NCI-H2227 (cell line): ENCODE data around the gene TLE3.
A peak's percentile ranks its signal among the peaks of the same experiment; 100 is the strongest.

ENCODE experiments used
- DNase-seq: peaks from one replicate; lab custom pipeline; 2025; ENCODE audit not compliant: unreplicated experiment; lab: John Stamatoyannopoulos, UW

Gene TLE3

DNA sequence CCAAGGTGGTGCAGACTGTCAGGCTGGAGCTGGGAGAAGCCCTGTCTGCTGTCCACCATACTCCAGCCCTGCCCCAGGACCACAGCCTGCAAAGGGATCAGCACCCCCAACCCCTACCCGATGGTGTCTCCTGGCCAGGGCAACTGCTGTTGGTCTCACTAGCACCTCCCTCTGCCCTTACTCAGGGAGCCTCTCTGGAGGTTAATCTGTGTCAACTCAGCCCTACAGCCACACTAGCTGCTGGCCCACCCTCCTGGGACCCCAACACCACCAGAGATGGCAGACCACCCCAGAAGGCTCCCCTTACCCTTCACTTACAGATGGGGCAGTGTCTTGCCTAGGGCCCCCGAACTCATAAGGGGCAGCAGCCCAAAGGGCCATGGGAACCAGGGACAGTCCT lies 65.2 kb downstream of the TLE3 start:
- no peak for DNase-seq

DNA sequence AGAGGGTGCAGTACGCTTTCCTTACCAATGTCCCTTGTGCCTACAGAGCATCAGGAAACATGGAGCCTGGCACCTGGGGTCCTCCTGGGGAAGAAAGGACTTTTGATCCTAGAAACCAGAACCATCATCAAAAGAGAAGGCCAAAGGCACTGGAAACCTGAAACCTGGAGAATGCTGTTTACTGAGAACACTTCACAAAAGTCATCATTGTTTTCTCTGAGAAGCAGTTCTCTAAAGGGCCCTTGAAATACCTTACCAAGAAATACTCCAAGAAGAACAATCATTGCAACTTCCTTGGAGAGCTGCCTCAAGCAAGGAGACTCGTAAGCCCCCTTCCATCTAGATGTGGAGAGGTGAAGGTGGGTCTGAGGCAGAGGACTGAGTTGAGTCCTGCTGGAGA lies 66.0 kb downstream of the TLE3 start:
- DNase-seq: no peak

DNA sequence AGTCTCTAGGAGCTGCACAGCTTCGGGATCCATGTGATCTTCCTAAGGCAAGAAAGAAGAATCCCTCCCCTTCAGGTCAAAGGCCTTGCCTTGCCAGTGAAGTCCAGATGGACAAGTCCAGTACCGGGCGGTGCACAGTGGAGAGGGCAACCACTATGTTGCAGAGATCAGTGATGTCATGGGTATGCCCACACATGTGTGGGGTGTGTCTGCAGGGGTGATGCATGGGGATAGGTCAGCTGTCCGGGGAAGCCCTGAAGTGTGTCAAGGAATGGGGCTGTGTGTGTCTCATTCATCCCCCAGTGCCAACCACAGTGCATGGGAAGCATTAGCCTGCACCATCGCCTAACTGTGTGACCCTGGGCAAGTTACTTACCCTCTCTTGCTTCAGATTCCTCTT lies 66.5 kb downstream of the TLE3 start:
- DNase-seq: no peak

DNA sequence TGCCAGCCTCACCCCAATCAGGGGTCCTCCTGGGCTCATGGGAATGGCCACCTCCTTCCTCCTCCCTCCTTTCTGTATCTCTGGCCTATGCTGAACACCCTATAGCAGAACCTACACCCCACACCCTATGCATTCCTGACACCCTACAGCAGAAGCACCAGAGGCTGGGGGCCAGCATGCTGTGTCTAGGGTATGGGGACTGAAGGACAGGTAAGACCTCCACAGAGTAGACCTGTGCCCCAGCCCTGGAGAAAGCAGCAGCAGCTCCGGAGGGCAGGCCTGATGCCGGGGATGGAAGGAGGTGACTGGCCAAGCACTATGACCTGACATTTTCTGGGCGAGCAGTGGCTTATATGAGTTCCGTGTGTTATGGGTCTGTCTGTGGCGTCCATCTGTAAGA lies 66.9 kb downstream of the TLE3 start:
- DNase-seq: no peak

DNA sequence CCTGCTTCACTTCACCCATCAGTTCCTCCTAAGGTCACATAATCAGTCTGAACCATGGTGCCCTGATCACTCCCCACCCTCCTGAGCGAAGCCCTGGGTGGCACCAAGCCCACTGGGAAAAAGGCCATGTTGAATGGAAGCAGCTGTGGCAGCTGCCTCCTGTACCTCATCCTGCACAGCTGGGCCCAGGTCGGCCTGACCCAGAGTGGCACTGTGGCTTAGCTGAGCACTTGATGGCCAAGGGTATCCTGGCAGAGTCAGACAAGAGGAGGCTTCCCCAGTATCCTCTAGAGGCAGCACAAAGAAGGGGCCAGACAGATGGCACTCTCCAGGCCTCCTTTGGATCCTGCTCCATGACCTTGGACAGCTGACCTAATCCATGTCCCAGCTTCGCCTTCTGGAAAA lies 68.4 kb downstream of the TLE3 start:
- no peak for DNase-seq

DNA sequence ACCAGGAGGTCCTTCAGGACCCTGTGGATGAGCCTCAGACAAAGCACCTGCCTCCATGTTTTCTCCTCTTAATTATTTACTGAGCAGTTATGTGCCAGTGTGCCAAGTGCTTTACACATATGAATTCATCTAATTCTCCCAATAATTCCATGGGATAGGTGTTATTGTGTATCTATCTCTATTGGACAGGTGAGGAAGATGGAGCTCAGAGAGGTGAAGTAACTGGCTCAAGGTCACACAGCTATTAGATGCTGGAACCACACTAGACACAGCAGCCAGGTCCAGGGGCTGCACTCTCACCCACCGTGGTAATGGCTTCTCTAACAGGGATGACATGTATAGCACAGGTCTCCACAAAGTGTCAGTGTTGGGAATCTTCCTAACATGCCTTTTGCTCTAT lies 70.2 kb downstream of the TLE3 start:
- no peak for DNase-seq

DNA sequence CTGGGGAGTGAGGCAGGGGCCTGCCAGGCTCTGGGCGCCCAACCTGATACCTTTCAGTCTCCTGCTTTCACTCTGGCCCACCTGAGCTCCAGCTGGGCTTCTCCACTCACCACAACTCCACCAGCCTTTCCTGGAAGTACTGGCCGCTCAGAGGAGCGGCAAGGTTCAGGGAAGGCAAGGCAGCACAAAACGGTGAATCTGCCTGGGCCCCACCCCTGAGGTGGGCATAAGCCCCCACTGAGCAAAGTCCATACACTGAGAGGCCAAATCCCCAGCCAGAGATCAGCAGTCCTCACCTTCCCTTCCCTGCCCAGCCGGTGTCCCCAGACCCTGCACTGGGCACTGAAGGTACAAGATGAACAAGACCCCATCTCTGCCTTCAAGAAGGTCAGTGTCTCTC lies 70.7 kb downstream of the TLE3 start:
- DNase-seq: no peak

DNA sequence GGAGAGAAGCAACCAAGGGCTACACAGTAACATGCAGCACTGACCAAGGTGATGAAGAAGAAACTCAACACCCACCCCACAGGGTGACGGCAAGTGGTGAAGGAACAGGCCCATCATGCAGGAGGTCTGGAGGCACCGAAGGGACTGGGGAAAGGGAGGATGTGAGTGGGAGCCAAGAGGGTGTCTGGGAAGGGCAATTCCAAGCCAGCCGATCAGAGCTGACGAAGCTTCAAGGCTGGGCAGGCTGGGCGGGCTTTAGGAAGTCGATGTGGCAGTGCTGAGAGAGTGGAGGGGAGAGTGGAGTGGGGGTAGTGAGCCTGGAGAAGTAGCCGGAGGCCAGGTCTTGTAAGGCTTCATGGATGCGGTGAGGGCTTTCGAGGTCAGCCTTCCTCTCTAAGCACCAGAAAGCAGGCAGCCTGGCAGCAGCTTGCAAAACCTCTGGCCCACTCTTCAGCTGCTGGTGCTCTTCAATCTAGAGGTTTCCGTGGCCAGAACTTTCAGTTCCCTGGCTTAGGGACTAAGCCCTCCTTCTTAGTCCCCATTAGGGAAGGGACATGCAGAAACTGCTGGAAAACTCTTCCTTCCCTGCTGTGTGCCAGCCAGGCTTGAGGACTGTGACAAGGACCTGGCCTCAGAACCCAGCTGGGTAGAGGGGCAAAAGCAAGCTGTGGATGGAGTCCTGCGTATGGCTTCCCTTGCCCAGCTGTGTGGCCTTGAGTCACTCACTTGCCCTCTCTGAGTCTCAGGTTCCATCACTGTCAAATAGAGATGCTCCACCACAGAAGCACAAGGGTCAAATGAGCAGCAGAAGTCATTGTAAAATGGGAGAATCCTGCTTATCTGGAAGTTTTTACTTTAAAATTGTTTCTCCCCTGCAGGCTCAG lies 72.1 kb downstream of the TLE3 start:
- no peak for DNase-seq

DNA sequence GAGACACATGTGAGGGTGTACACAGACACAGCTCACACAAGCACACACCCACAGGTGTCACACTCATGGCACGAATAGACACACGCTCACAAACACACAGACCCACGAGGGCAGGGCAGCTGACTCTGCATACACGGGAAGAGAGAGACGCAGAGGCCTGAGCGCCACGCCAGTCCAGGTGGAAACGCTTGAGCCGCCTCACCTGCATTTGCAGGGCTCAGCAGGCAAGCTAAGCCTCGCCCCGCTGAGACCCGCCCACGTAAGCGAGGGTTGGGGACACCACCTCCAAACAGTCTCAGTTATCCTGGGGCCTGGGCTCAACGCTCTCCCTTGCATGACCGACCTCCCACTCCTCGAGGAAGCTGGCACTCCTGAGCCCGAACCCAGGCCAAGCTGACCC lies 73.2 kb downstream of the TLE3 start:
- DNase-seq: no peak

DNA sequence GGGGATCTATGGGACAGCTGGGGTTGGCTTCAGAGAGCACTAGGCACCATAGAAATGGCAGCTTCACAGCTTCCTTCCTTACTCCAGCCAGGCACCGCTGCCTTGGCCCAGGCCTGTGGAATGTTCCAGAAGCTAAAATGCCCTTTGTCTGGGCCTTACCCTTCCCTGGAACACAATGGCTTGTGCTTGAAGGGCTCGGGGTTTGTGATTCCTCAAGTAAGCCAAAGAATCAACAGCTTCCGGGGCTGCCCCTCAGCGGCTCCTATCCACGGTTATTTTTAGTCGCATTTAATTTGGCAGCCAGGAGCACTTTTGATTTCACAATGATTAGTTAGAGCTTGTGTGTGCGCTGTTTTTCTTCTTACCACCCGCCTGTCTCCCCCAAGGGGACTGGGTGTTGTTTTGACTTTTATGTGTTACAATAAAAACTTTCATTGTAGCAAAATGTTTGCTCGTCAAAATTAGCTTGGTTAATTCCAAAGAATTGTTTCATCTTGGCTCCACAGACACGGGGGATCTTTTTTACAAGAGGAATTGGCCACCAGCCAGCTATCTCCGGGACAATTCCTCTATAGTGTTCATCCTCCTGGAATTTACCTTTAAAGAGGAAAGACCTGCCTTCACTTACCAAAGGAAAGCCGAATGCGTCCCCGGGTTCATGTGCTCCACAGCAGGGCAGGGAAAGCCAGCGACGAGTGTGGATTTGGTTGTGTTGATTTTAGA lies 73.8 kb downstream of the TLE3 start:
- peak; percentile 9 for DNase-seq

DNA sequence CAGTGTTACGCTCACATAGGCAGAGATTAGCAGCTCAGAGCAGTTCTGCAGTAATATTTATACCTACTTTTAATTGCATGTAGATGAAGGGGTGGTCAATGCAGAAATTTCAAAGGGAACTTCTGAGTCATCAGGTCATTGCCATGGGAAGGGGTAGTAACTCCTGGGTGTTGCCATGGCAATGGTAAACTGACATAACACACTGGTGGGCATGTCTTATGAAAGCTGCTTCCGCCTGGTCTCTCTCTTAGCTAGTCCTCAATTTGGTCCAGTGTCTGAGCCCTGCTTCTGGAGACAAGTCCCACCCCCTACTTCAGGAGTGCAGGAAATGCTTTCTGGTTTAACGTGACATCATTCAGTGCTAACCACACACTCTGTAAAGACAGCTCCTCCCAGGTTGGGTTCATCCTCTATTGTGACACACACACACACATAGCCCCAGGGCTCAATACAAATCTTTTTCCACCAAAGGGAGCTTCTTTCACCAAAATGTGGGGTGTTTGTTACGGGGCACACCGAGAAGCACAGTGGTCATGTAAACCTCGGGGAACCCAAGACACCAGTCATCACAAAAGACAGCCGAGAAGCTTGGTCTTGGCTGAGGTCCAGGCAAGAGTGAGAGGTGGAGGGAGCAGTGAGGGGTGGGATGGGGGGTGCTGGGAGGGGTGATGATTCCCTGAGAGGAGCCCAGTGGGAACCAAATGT lies 74.5 kb downstream of the TLE3 start:
- peak; percentile 24 for DNase-seq

DNA sequence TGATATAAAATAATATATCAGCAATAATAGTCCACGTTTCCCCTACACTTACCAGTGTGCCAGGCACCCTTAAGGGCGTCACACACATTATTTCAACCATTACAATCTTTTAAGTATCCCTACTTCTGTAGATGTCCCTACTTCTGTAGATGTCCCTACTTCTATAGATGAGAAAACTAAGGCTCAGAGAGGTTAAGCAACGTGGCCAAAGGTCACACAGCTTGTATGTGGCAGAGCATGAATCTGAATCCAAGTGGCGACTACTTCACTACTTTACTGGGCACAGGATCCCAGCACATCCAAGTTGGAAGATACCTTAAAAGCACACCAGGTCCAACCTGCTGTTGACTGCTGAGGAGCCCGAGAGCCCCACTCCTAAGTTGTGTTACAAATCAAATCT lies 77.5 kb downstream of the TLE3 start:
- DNase-seq: no peak

DNA sequence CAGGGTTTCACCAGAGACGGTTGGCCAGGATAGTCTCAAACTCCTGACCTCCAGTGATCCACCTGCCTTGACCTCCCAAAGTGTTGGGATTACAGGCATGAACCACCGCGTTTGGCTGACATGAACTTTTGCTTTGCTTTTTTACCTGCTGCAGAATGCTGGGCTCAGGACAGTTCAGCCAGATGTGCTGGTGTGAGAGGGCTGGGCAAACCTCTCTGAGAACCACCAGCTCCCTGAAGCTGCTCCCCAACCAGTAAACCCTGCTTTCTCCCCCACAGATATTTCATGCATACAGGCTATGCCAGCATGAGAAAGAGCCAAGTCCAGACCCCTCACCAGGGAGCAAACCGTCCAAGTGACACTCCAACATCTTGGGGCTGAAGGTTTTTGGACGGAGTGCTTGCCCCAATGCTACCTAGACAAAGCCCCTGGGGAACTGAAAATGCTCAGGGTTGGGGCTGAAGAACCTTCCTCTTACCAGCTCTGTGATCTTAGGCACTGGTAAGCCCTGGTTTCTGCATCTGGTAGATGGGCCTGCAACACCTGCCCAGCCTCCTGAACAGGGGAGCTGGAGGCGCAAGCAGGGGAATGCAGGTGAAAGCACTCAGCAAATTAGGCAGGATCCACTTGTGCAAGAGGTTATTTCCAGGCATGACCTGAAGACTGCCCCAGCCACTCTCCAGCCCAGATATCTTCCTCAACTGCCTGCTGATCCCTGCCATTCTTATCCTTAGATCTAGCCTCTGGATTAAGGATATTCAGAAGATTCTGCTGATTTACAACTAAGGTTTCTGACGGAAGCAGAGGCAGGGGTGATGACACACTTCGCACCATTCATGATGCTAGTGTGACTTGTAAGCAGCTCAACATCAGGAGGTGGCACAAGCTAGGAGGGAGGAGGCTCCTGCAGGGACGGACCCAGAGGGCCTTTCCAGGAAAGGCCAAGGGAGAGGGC lies 78.8 kb downstream of the TLE3 start:
- DNase-seq: no peak

DNA sequence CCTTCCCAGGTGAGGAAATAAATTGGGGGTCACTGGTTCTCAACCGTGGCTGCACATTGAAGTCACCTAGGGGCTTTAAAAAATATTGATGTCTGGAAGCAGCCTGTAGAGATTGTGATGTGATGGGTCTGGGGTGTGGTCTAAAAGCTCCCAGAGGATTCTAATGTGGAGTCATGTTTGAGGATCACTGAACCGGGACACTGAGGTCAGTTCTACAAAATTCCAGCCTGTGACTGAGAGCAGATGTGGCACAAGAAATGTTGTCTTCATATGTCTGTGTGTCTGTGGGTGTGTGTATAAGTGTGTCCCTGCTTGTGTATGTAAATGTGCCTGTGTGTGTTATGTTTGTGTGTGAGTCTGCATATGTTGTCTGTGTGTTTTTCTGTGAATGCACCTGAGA lies 79.9 kb downstream of the TLE3 start:
- DNase-seq: no peak

DNA sequence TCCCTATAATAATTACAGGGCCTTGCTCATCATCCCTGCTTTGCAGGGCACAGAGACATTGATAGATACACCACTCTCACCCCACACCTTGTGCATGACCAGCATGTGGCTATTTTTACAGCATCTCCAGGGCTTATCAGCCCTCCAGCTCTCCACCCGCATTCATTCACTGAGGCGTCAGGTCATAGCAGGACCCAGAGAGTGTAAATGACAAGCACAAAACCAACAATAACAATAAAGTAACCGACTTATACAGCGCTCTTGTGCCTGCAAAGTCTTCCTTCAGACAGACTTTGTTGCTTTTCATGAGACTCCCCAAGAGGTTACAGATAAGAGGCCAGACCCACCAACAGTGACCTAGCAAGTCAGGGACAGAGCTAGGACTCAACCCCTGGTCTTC lies 80.7 kb downstream of the TLE3 start:
- DNase-seq: no peak

DNA sequence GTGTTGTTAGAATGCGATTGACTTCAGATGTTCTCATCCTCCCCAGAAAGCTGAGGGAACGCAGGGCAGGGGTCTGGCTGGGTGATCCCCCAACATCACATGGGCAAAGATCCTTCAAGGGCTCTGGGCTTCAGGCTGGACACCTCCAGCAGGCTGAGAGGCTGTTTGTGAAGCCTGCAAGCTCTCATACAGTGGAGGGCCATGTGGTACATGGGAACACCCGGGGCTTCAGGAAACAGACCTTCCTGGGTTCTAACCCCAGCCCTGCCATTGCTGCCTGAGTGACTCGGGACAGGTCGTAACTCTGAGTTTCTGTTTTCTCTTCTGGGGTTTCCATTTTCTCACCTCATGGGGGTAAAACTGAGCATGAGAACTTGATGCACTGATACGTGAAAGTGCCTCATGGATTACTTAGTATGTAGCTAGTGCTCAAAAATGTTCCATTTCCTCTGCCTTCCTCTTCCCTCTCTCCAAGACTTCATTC lies 81.2 kb downstream of the TLE3 start:
- no peak for DNase-seq

DNA sequence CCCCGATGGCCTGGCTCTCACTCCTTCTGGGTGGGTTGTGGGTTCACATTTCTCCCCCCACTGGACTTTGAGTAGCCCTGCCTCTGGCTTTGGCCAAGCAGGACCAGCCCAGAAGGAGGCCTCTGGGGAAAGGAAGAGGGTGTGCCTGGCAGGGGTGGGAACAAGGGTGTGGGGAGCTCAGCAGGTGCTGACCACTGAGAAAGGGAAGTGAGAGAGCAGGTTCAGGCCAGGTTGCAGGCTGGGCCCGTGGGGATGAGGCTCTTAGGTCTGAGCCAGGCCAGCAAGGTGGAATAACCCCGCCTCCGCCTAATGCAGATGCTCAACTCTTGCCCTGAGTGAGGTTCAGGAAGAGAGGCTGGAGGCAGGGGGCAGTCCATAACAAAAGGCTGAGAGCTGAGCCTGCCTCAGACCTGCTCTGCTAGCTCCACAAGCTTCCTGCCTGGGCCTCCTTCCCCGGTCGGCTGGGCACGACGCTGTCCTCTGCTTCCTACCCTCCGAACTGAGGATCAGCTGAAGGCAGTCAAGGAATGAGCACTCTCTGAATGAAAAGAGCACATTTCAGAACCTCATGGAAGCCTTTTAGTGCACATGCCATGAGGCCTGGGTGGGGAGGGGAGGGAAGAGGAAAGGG lies 82.7 kb downstream of the TLE3 start:
- no peak for DNase-seq

DNA sequence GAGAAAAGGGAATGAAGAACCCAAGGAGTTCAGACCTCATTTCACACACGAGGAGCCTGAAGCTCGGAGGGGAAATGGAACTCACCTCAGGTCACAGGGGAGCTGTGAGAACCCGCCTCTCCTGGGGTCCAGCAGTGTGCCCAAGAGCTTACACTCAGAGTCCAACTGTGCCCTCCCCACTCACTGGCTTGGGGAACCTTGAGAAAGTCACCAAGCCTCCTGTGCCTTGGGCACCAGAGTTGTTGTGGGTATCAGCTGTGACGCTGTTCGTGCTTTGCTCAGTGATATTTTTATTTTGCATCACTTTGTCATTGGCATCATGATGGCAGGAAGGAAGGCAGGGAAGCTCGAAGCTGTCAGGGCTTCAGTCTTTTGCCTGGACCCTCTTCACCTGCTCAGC lies 83.4 kb downstream of the TLE3 start:
- DNase-seq: no peak

DNA sequence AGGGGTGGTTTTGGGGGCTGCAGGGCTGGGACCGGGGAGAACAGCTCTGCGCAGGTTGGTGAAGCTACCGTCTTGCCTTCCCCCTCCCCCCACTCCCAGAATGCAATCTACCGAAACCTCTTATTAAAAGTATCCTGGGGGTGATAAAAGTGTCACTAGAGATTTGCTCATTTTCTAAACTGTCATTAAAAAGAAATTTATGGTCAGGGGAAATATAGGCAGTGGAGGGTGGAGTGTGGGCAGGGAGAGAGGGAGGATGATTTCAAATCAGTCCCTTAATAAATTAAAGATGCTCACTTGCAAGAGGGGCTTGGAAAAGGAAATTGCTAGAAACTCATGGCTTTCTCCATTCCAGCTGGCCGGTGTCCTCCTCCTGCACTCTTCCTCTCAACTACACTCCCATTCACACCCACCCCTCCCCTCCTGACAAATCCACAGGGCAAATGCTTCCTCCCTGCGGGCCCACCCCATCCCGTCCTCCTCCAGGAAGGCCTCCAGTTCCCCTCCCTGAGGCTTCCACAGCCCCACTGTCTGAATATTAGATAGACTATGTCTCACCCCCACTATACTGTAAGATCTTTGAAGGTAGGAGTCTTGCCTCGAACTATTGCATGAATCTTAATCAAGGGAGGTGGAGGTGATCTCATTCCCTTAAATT lies 83.9 kb downstream of the TLE3 start:
- peak; percentile 6 for DNase-seq

DNA sequence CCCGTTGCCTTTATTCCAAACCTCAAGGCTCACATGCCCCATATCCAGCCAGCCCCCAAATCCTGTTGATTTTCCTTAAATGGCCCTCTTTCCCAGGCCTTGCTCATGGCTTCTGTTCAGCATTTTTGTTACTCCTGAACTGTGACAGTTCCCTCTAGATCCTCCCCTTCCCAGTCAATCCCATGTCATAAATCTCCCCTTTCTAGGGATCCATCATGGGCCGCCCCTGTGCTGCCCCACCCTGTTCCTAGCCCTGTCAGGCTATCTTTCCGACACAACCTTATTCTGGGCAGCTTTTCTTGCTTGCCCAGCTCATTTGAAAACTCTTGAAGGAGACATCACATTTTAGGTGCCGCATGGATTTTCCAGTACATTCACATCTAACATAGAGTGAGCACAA lies 84.8 kb downstream of the TLE3 start:
- DNase-seq: no peak
